K562 (cell line): Measurements from ENCODE around the gene ZDHHC14. TPM values are rescaled to one million over a fixed set of nuclear protein-coding genes. Genes with fewer than 3 reads are reported as not detected.

Experiments used
- GABPB2 ChIP-seq: fragments of 250-450 bp; sonication (Bioruptor Pico); conservative IDR thresholded peaks from 2 replicates; pipeline ENCODE4 v1.5.1; 2021; ENCODE audit warnings: mild to moderate bottlenecking
- GTF2F1 ChIP-seq: IDR thresholded peaks from 2 replicates; pipeline ENCODE4 v1.6.1; 2011; ENCODE audit warnings: low read depth, low read length, improper control_type of control experiment
- HSF4 ChIP-seq: fragments of 250-450 bp; sonication (Bioruptor Pico); IDR thresholded peaks from 2 replicates; pipeline ENCODE4 v2.1.2; 2022; ENCODE audit warnings: mild to moderate bottlenecking, moderate library complexity, borderline replicate concordance
- MED1 ChIP-seq: sonication (generic); formaldehyde crosslinking; IDR thresholded peaks from 2 replicates; pipeline ENCODE4 v1.8.1; 2023; ENCODE audit warnings: missing genetic modification reagents, borderline replicate concordance
- MIER1 ChIP-seq: fragments of 450-650 bp; IDR thresholded peaks from 2 replicates; pipeline ENCODE4 v1.6.1; 2016; ENCODE audit warnings: antibody characterized with exemption, mild to moderate bottlenecking, low read depth
- PHF8 ChIP-seq: fragments of 200-600 bp; sonication (generic); IDR thresholded peaks from 2 replicates; pipeline ENCODE4 v1.6.1; 2012; ENCODE audit warnings: mixed run types, mild to moderate bottlenecking, inconsistent platforms, low read length, moderate library complexity, borderline replicate concordance
- PTRF ChIP-seq: fragments of 450-650 bp; IDR thresholded peaks from 2 replicates; pipeline ENCODE4 v1.6.1; 2016; ENCODE audit warnings: mild to moderate bottlenecking, missing genetic modification characterization, missing compliant biosample characterization
- RERE ChIP-seq: sonication (generic); formaldehyde crosslinking; IDR thresholded peaks from 2 replicates; pipeline ENCODE4 v1.8.0; 2023; ENCODE audit warnings: missing genetic modification reagents, mild to moderate bottlenecking, borderline replicate concordance
- ZBTB12 ChIP-seq: fragments of 250-450 bp; sonication (Bioruptor Pico); IDR thresholded peaks from 2 replicates; pipeline ENCODE4 v1.4.0; 2020
- ZC3H11A ChIP-seq: IDR thresholded peaks from 2 replicates; pipeline ENCODE4 v1.6.1; 2012; ENCODE audit warnings: low read depth, low read length, improper control_type of control experiment
- ZNF165 ChIP-seq: fragments of 250-450 bp; sonication (Bioruptor Pico); IDR thresholded peaks from 2 replicates; pipeline ENCODE4 v1.4.0; 2020; ENCODE audit warnings: borderline replicate concordance
- ZNF444 ChIP-seq: fragments of 250-450 bp; sonication (Bioruptor Pico); IDR thresholded peaks from 2 replicates; pipeline ENCODE4 v1.4.0; 2020; ENCODE audit warnings: mild to moderate bottlenecking, moderate library complexity
- ZNF592 ChIP-seq: fragments of 450-650 bp; IDR thresholded peaks from 2 replicates; pipeline ENCODE4 v1.6.1; 2017; ENCODE audit warnings: antibody characterized with exemption, mild to moderate bottlenecking
- ZNF764 ChIP-seq: fragments of 250-450 bp; sonication (Bioruptor Pico); IDR thresholded peaks from 2 replicates; pipeline ENCODE4 v1.4.0; 2020; ENCODE audit warnings: low read depth, mild to moderate bottlenecking, moderate library complexity
- polyA plus RNA-seq, 8 experiments: library from polyadenylated mRNA; depleted of rRNA in 4 of 8; stranded (reverse) in 5 of 8; unstranded in 3 of 8; fragments of >200 nt; fragmentation: Nextera tagmentation in 2 of 8; fragmentation: Illumina TruSeq in 1 of 8; extraction: Ambion mirVana in 2 of 8; extraction: Trizol in 1 of 8; gene quantifications; 2 replicates each; pipeline versions ENCODE4 v1.2.1 to v1.2.3, GENCODE V29; 2011 to 2014; ENCODE audit warnings: inconsistent platforms in 1 of 8, missing spikeins in 1 of 8
- total RNA-seq, 7 experiments: library from RNA; depleted of rRNA in 6 of 7; stranded (reverse); fragments of >200 nt in 6 of 7; fragmentation: Illumina TruSeq in 2 of 7; extraction: Trizol in 2 of 7; gene quantifications; 2 replicates each; pipeline versions ENCODE4 v1.2.1 to v1.2.3, GENCODE V29; 2011 to 2021; ENCODE audit warnings: low replicate concordance in 1 of 7

ZDHHC14 gene
- total and polyA plus RNA-seq, 9 of the 15 experiments (the other 6 are each of a cell fraction or from before 2014, with no cell fraction given) = 0.92 to 23.1 (median 13.8) TPM

- TF ChIP-seq RERE (CRISPR knock-in tag) = no peak
- no peak for TF ChIP-seq GTF2F1
- no peak for TF ChIP-seq ZNF165 (CRISPR knock-in tag)
- TF ChIP-seq ZBTB12 (CRISPR knock-in tag) = peak; percentile 48; the same call in 1 of the 2 replicates
- TF ChIP-seq MIER1 = 0 out of 2 replicates have a peak, but pooled peaks have one; percentile 26
- no peak for TF ChIP-seq HSF4 (CRISPR knock-in tag)
- peak; percentile 96 for TF ChIP-seq ZNF592
- TF ChIP-seq ZNF764 = no peak
- TF ChIP-seq PHF8 = peak; percentile 41; the same call in 1 of the 2 replicates
- TF ChIP-seq GABPB2 = no peak
- TF ChIP-seq MED1 (CRISPR knock-in tag) = no peak
- TF ChIP-seq PTRF (tag) = no peak
- no peak; the same call in 1 of the 2 replicates for TF ChIP-seq ZC3H11A
- no peak for TF ChIP-seq ZNF444 (CRISPR knock-in tag)
Observed at GRCh38 chr6:157514659-157515496, 133.9 kb downstream of the ZDHHC14 start (continued).
